PC-9 (cell line): ENCODE data around the gene FDX2. TPM values are rescaled to one million over a fixed set of nuclear protein-coding genes. Genes with fewer than 3 reads are reported as not detected.

ENCODE experiments used
- BruUV-seq: library from RNA; stranded (reverse); fragments of 400-500 nt; replicated peaks from 2 replicates; lab custom pipeline; 2021; lab: Mats Ljungman, UMichigan
- CTCF ChIA-PET: fragments of 300-600 bp; sonication (Branson Sonifier 250); formaldehyde crosslinking; loops from one replicate; lab custom pipeline; 2022; ENCODE audit warnings: antibody characterized with exemption; lab: Charles Lee
- POLR2A ChIA-PET: fragments of 300-600 bp; sonication (Branson Sonifier 250); formaldehyde crosslinking; loops from one replicate; lab custom pipeline; 2022; ENCODE audit warnings: antibody characterized with exemption; ENCODE audit not compliant: unreplicated experiment; lab: Charles Lee
- DNase-seq, 2 experiments: peaks; one replicate each; pipeline versions ENCODE4 v3.0.0 to v3.0.0-alpha.2; 2015 to 2022; ENCODE audit warnings: mixed read lengths in 1 of 2
- H2AFZ ChIP-seq: fragments of 200-600 bp; sonication (generic); 2 replicates; pipeline ENCODE4 v1.8.1; 2017; ENCODE audit warnings: antibody characterized with exemption
- H3F3A ChIP-seq: fragments of 200-600 bp; sonication (generic); 2 replicates; pipeline ENCODE4 v1.8.1; 2017; ENCODE audit warnings: antibody characterized with exemption, mild to moderate bottlenecking, low read depth; ENCODE audit not compliant: insufficient read depth
- H3K27ac ChIP-seq: fragments of 200-600 bp; sonication (generic); 2 replicates; pipeline ENCODE4 v1.6.1; 2016; ENCODE audit warnings: mixed run types
- H3K27me3 ChIP-seq: fragments of 200-600 bp; sonication (generic); 2 replicates; pipeline ENCODE4 v1.6.1; 2016; ENCODE audit warnings: low read depth, mixed run types; ENCODE audit not compliant: insufficient read depth
- H3K36me3 ChIP-seq: fragments of 200-600 bp; sonication (generic); 2 replicates; pipeline ENCODE4 v1.6.1; 2016; ENCODE audit warnings: low read depth, mixed run types
- H3K4me1 ChIP-seq: fragments of 200-600 bp; sonication (generic); replicated peaks from 2 replicates; pipeline ENCODE4 v1.6.1; 2016; ENCODE audit warnings: mixed run types; ENCODE audit not compliant: insufficient read depth
- H3K4me2 ChIP-seq: fragments of 200-600 bp; sonication (generic); 2 replicates; pipeline ENCODE4 v1.6.1; 2017; ENCODE audit warnings: mixed run types
- H3K4me3 ChIP-seq: fragments of 200-600 bp; sonication (generic); 2 replicates; pipeline ENCODE4 v1.6.1; 2016; ENCODE audit warnings: mixed run types
- H3K79me2 ChIP-seq: fragments of 200-600 bp; sonication (generic); 2 replicates; pipeline ENCODE4 v1.6.1; 2017; ENCODE audit warnings: low read depth, mixed run types
- H3K9me2 ChIP-seq: fragments of 200-600 bp; sonication (generic); 2 replicates; pipeline ENCODE4 v1.8.1; 2017; ENCODE audit warnings: mild to moderate bottlenecking; ENCODE audit not compliant: insufficient read depth
- H3K9me3 ChIP-seq: fragments of 200-600 bp; sonication (generic); 2 replicates; pipeline ENCODE4 v1.8.1; 2016; ENCODE audit warnings: low read depth; ENCODE audit not compliant: insufficient read depth
- H4K20me1 ChIP-seq: fragments of 200-600 bp; sonication (generic); 2 replicates; pipeline ENCODE4 v1.8.1; 2017; ENCODE audit not compliant: insufficient read depth
- CTCF ChIP-seq: fragments of 200-600 bp; sonication (generic); conservative IDR thresholded peaks from 2 replicates; pipeline ENCODE4 v1.6.1; 2017; ENCODE audit warnings: mixed run types, antibody characterized with exemption, mild to moderate bottlenecking, moderate library complexity
- EZH2 ChIP-seq: fragments of 200-600 bp; sonication (generic); IDR thresholded peaks from 2 replicates; pipeline ENCODE4 v1.8.0; 2017; ENCODE audit warnings: antibody characterized with exemption, low read depth
- intact Hi-C: fragments of 100-400 bp; cut with micrococcal nuclease; formaldehyde crosslinking; loops from one replicate; pipeline ENCODE4 v1.10.0; 2022; ENCODE audit not compliant: unreplicated experiment
- total RNA-seq: library from RNA; stranded (reverse); gene quantifications from 2 replicates; pipeline ENCODE4 v1.2.3, GENCODE V29; 2021

The FDX2 gene
- total RNA-seq, 1 experiment from 2014 or later, result 23.1 TPM

DNA sequence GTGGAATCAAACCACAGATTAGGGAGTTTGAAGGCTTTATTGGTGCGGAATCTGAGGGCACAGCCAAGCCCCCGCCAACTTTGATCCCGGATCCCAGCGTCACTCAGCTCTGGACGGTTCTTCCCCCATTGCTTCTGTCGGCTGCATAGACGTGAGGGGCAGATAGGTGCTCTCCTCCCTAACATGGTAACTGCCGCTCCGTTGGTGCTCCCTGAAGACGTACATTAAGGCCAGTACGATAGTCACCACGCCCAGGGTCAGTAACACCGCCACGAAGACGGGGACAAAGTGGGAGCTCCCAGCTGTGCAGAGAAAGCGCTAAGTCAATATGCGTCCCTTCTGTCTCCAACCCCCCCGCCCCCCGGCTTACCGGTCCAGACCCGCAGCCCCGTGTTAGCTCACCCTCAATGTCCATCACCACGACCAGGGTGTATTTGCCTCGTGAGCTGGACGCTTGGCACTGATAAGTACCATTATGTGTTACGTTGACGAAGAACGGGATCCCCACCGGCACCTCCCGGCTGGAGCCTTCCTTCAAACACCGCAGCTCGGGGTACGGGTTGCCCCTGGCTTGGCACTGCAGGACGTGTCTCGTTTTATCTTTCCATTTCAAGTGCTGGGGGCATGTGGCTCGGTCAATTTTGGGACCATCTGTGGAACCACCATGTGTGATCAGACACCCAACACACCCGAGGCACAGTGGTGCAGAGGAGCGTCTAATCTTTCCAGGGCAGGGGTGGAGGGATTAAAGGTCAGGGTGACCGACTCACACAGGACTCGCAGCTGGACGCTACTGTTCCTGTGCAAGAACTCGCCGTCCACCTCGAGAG is 18.2 kb upstream of the FDX2 start:
- H4K20me1 ChIP-seq, result peaks cover 9% of the 10 kb centered on the region
- intact Hi-C loops, result loop anchor here (1.0 to 5.0 kb wide), 2 partner anchors 48 to 65 kb away; partner anchors contain the start of gene TYK2
- H3K27ac ChIP-seq, result no peak overlapping the region
- peak in 1 of 2 experiments; percentile 39 for DNase-seq
- 0 out of 2 replicates have a peak, but pooled peaks cover 15% of the 10 kb centered on the region for H3K36me3 ChIP-seq
- TSS peak; percentile 80 for BruUV-seq
- H3F3A ChIP-seq, result peaks cover 8% of the 10 kb centered on the region; the same call in 1 of the 2 replicates
- peak overlapping the region; percentile 95 for H2AFZ ChIP-seq
- CTCF ChIA-PET, result interaction anchor here (0.6 to 0.8 kb wide), 4 partner anchors 55 to 1041 kb away, joined by 3 to 6 read pairs (median 4); no protein-coding TSS in a partner anchor
- peaks cover 29% of the 10 kb centered on the region for H3K79me2 ChIP-seq
- peak overlapping the region; percentile 99 for H3K4me2 ChIP-seq
- H3K27me3 ChIP-seq, result no peaks in the 10 kb centered on the region
- H3K4me3 ChIP-seq, result peak overlapping the region; percentile 78
- no peaks in the 10 kb centered on the region for H3K9me3 ChIP-seq
- POLR2A ChIA-PET, result interaction anchor here (0.5 to 1.2 kb wide), 17 partner anchors 15 to 930 kb away, joined by 3 to 39 read pairs (median 6); partner anchors contain the start of genes ICAM1, ICAM4 and ICAM5
- TF ChIP-seq EZH2, result no peak
- TF ChIP-seq CTCF, result no peak
- peaks cover 10% of the 10 kb centered on the region for H3K4me1 ChIP-seq
- H3K9me2 ChIP-seq, result no peaks in the 10 kb centered on the region

DNA sequence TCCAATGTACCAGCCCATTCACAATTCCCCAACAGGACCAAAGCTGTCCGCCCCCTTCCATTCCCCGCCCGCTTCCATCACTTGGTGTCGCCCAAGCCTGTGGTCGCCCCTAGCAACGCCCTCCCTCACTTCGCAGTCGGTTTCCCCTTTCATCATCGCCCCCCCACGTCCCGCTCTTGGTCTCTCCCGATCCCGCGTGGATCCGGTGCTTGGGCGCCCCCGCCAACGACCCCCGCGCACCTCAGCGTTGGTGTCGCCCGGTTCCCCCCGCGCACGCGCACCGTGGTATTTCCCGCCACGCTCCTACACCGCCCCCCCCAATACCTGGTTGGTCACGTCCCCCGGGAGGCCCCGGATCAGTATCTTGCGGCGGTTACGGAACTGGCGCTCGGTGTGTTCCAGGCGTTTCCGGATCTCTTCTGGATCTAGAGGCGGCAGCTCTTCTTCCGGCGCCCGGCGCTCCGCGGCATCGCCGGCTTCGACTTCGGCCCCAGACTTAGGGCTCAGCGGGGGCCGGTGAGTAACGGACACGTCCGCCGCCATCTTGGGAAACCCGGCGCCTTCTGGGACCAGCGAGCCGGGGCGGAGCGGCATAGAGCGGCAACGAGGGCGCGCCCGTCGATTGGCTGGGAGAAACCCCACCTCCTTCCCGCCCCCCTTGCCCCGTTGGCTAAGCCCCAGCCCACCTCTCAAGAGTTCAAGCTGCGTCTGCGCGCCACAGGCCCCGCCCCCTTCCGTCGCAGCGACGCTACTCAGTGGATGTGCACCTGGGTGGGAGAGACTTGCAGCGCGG is 17.3 kb upstream of the FDX2 start, which contains the start of gene RAVER1:
RAVER1 (minus strand) TSS at position 565 of the 793 bp plus-strand sequence; CDS start at position 543, 22 bp downstream.
- BruUV-seq, result no TSS peak
- Histone ChIP-seq H3K79me2 (peaks cover 29% of the 10 kb centered on the region), H3F3A (peaks cover 8% of the 10 kb centered on the region; the same call in 1 of the 2 replicates), H3K9me3 (no peaks in the 10 kb centered on the region), H2AFZ (peak within 1 kb of the TSS; percentile 95), H3K4me1 (peaks cover 10% of the 10 kb centered on the region), H3K36me3 (peaks cover 23% of the 10 kb centered on the region; the same call in 1 of the 2 replicates), H4K20me1 (peaks cover 15% of the 10 kb centered on the region), H3K4me2 (peak within 1 kb of the TSS; percentile 99), H3K4me3 (peak within 1 kb of the TSS; percentile 78), H3K27ac (peak within 1 kb of the TSS; percentile 55), H3K27me3 (no peaks in the 10 kb centered on the region), H3K9me2 (no peaks in the 10 kb centered on the region)
- CTCF ChIA-PET, result interaction anchor here (0.6 kb wide), 2 partner anchors 208 to 1042 kb away, joined by 3 to 6 read pairs; no protein-coding TSS in a partner anchor
- DNase-seq, result peak; percentile 91 to 95
- POLR2A ChIA-PET, result interaction anchor here (0.5 to 1.0 kb wide), 11 partner anchors 14 to 931 kb away, joined by 3 to 39 read pairs (median 5); partner anchors contain the start of gene ICAM4
- intact Hi-C loops, result loop anchor here (1.0 to 5.0 kb wide), 2 partner anchors 49 to 64 kb away; partner anchors contain the start of gene TYK2
- no peak for TF ChIP-seq CTCF
- no peak for TF ChIP-seq EZH2
